Spleen (tissue), 11 donors: Measurements from ENCODE around the gene LRP3. TPM values are rescaled to one million over a fixed set of nuclear protein-coding genes. Genes with fewer than 3 reads are reported as not detected.

Source experiments
- DNase-seq: peaks from one replicate; pipeline ENCODE4 v3.0.0-alpha.2; 2020
- H3K27ac ChIP-seq, 8 donors: fragments of 200-600 bp; sonication (generic) in 7 of 8; 1 replicate in 4 of 8; 2 replicates in 4 of 8; pipeline versions ENCODE4 v1.5.0 to v1.8.0; 2016 to 2021; ENCODE audit warnings: inconsistent platforms in 4 of 8, mild to moderate bottlenecking in 4 of 8, moderate library complexity in 1 of 8
- H3K27me3 ChIP-seq, 7 donors: fragments of 200-600 bp; sonication (generic) in 6 of 7; replicated peaks in 1 of 7; 1 replicate in 4 of 7; 2 replicates in 3 of 7; pipeline versions ENCODE4 v1.5.0 to v1.8.0; 2016 to 2021; ENCODE audit warnings: inconsistent platforms in 3 of 7, mild to moderate bottlenecking in 1 of 7
- H3K36me3 ChIP-seq, 6 donors: fragments of 200-600 bp; sonication (generic) in 5 of 6; 1 replicate in 4 of 6; 2 replicates in 2 of 6; pipeline versions ENCODE4 v1.5.0 to v1.8.0; 2016 to 2021; ENCODE audit warnings: inconsistent platforms in 2 of 6
- H3K4me1 ChIP-seq, 6 donors: fragments of 200-600 bp; sonication (generic) in 5 of 6; 1 replicate in 3 of 6; 2 replicates in 3 of 6; pipeline versions ENCODE4 v1.5.0 to v1.8.0; 2016 to 2021; ENCODE audit warnings: inconsistent platforms in 3 of 6
- H3K4me3 ChIP-seq, 8 donors: fragments of 200-600 bp; sonication (generic) in 7 of 8; 1 replicate in 4 of 8; 2 replicates in 4 of 8; pipeline versions ENCODE4 v1.5.0 to v1.8.0; 2016 to 2021; ENCODE audit warnings: inconsistent platforms in 4 of 8, mild to moderate bottlenecking in 4 of 8, moderate library complexity in 2 of 8
- H3K9me3 ChIP-seq, 8 donors: fragments of 200-600 bp; sonication (generic) in 7 of 8; 1 replicate in 4 of 8; 2 replicates in 4 of 8; pipeline versions ENCODE4 v1.5.0 to v1.8.0; 2016 to 2021; ENCODE audit warnings: inconsistent platforms in 4 of 8
- POLR2A ChIP-seq, 3 donors: fragments of 450-650 bp; IDR thresholded peaks; one replicate each; pipeline ENCODE4 v1.5.1; 2017; ENCODE audit warnings: antibody characterized with exemption in 3 of 3, mild to moderate bottlenecking in 1 of 3
- POLR2AphosphoS5 ChIP-seq, 3 donors: sonication (generic); formaldehyde crosslinking; IDR thresholded peaks; one replicate each; pipeline ENCODE4 v1.5.1; 2017; ENCODE audit warnings: antibody characterized with exemption in 3 of 3
- WGBS, 5 donors: extraction: QIAGEN DNeasy Blood & Tissue Kit in 3 of 5; methylation state at CpG; one replicate each; pipeline versions ENCODE4 v1.1.5 to v1.1.7; 2013 to 2018; 5-methylcytosine and 5-hydroxymethylcytosine counted together
- intact Hi-C: fragments of 100-400 bp; cut with DNase I; formaldehyde crosslinking; loops from one replicate; pipeline ENCODE4 v1.15.0; 2023; ENCODE audit warnings: low total_unique reads
- polyA plus RNA-seq, 3 donors: library from polyadenylated mRNA; stranded (reverse); fragments of 200-250 nt; gene quantifications; one replicate each; pipeline ENCODE4 v1.2.1, GENCODE V29; 2013
- total RNA-seq, 7 donors: library from RNA; depleted of rRNA in 3 of 7; stranded (reverse); fragments of >200 nt in 3 of 7; fragmentation: NEBNext Ultra II Directional in 4 of 7; extraction: Animal tissue kit (Norgen Biotek cat#: 25700) in 4 of 7; gene quantifications; one replicate each; pipeline versions ENCODE4 v1.1.0 to v1.2.1, GENCODE V29; 2016 to 2021
- TF ChIP-seq, protein P1 (sequence below), 11 experiments: fragments of 200-600 bp in 7 of 11; fragments of 450-650 bp in 4 of 11; sonication (generic) in 4 of 11; IDR thresholded peaks in 8 of 11; conservative IDR thresholded peaks in 3 of 11; 1 replicate in 7 of 11; 2 replicates in 4 of 11; pipeline versions ENCODE4 v1.4.0 to v1.8.0; 2016 to 2021; ENCODE audit warnings: antibody characterized with exemption in 11 of 11, inconsistent platforms in 4 of 11, mild to moderate bottlenecking in 1 of 11
- donor health status: healthy with polysubstance abuse.
- donor health status: DM: no; HTN: no; CAD: no; lungs with moderate emphysema.
- donor health status: DM: no; HTN: no; CAD: no.
- donor health status: Bipolar disorder and iron deficiency.
- donor health status: healthy.
- donor health status: DM: no; HTN: no; CAD: no.
- donor health status: DM: yes; HTN: yes; CAD: no.

The LRP3 gene
- total and polyA plus RNA-seq, 10 donors = 1.4 to 12.8 (median 8.2) TPM

DNA sequence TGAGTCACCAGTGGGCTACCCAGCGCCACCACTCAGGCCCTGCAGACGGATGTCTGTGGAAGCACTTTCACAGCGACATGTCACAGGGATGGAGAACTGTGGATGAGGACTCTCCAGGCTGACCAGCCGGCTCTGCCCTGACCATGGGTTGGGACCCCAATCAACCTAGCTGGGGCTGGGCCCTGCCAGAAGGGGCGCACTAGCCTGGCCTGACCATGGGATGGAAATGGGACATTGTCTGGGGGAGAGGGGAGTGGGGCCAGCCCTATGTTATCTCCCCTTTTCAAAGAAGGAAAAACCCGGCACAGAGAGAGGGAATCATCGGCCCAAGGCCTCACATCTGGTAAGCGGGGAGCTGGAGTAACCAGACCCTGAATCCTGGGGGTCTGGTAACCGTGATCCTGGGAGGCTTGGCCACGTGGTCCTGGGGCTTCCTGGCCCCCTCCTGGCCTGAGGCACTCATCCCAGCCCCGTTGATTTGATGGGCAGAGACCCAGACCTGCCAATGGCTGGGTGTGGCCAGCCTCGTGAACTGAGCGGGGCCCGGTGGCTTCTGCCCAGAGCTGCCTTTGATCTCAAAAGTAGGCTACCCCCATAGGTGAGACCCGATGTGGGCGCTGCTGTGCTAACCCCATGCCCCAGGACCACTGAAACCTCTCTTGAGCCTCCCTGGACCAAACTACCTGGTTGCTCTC, 42.7 kb downstream of the LRP3 start:
- peaks cover 0 to 43% (median 6%) of the 10 kb centered on the region in 7 donors for H3K27me3 ChIP-seq
- WGBS, 5 donors = 80 to 98% (median 86%) methylated on average over 7 to 16 of the region's 16 CpGs
- TF ChIP-seq POLR2A (IDR thresholded peaks at IDR 0.05) = no peak
- no peak for TF ChIP-seq POLR2AphosphoS5 (IDR thresholded peaks at IDR 0.05)
- TF ChIP-seq, protein P1, sequence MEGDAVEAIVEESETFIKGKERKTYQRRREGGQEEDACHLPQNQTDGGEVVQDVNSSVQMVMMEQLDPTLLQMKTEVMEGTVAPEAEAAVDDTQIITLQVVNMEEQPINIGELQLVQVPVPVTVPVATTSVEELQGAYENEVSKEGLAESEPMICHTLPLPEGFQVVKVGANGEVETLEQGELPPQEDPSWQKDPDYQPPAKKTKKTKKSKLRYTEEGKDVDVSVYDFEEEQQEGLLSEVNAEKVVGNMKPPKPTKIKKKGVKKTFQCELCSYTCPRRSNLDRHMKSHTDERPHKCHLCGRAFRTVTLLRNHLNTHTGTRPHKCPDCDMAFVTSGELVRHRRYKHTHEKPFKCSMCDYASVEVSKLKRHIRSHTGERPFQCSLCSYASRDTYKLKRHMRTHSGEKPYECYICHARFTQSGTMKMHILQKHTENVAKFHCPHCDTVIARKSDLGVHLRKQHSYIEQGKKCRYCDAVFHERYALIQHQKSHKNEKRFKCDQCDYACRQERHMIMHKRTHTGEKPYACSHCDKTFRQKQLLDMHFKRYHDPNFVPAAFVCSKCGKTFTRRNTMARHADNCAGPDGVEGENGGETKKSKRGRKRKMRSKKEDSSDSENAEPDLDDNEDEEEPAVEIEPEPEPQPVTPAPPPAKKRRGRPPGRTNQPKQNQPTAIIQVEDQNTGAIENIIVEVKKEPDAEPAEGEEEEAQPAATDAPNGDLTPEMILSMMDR (IDR thresholded peaks at IDR 0.05 in 8 of 11, conservative IDR thresholded peaks at IDR 0.05 in 3 of 11) = no peak
- intact Hi-C loops = no loop called here
- H3K27ac ChIP-seq = no peak overlapping the region
- H3K36me3 ChIP-seq = no peaks in the 10 kb centered on the region
- H3K4me1 ChIP-seq = peaks cover 0 to 31% (median 15%) of the 10 kb centered on the region in 6 donors
- H3K4me3 ChIP-seq = no peak overlapping the region
- H3K9me3 ChIP-seq = no peaks in the 10 kb centered on the region
- peak; percentile 70 for DNase-seq

DNA sequence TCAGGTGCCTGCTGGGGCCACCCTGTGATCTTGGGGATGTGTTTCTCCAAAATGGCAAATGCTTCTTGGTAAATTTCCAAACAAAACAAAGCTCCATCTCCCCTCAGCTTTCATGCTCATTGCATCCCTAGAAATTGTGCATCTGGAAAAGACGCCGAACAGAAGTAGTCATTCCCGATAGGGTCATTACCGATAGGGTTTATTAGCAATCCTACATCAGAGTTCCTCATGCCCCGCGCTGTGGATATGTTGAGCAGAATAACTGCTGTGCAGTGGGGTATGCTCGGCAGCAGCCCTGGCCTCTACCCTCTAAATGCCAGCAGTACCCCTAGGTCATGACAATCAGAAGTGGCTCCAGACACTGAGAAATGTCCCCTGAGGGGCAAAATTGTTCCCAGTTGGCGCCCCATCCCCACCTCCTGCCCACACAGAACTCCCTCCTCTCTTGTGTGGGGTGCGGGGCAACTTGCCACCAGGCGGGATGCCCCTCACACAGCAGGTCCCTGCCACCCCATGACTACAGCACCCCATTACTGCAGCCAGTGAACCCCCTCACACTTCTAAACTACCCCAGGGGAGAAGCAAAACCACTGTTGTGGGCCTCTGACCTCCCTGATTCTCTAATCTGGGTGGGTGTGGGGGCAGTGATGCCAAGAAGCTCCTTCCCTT, 44.5 kb downstream of the LRP3 start:
- H3K36me3 ChIP-seq = no peaks in the 10 kb centered on the region
- intact Hi-C loops = no loop called here
- TF ChIP-seq POLR2AphosphoS5 (IDR thresholded peaks at IDR 0.05) = no peak
- TF ChIP-seq, protein P1 (IDR thresholded peaks at IDR 0.05 in 8 of 11, conservative IDR thresholded peaks at IDR 0.05 in 3 of 11) = no peak
- no peak for TF ChIP-seq POLR2A (IDR thresholded peaks at IDR 0.05)
- no peak overlapping the region for H3K27ac ChIP-seq
- no peak overlapping the region for H3K4me3 ChIP-seq
- DNase-seq = peak; percentile 31
- 87 to 94% (median 93%) methylated on average over 10 of the region's 10 CpGs for WGBS, 5 donors
- no peaks in the 10 kb centered on the region for H3K9me3 ChIP-seq
- H3K27me3 ChIP-seq = peaks cover 0 to 50% (median 6%) of the 10 kb centered on the region in 7 donors
- H3K4me1 ChIP-seq = peaks cover 0 to 36% (median 18%) of the 10 kb centered on the region in 6 donors

DNA sequence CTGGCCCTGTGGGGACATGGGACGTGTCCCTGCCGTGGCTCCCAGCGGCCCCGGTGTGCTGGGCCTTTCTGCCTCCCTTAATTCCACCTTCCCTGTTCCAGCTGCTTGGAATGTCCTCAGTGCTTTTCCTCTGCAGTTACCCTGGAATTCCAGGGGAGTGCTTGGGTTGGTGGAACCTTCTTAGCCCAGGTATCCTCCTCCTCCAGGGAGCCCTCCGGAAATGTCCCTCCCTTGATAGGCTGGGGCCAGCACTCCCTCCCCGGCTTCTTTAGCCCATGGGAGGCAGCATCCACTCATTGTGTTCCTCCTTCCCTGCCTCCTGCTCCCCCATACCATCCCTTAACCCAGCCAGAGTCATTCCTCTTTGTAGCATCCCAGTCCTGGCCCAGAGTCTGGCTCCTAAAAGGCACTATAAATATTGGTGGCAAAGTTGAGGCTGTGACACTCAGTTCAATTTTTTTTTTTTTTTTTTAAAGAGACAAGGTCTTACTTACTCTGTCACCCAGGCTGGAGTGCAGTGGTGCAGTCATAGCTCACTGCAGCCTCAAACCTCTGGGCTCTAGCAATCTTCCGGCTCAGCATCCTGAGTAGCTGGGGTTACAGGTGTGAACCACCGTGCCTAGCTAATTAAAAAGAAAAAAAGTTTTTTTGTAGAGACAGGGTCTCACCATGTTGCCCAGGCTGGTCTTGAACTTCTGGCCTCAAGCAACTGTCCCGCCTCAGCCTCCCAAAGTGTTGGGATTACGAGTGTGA, 45.3 kb downstream of the LRP3 start:
- 82 to 86% (median 82%) methylated on average over 10 of the region's 10 CpGs for WGBS, 5 donors
- Histone ChIP-seq H3K4me3 (no peak overlapping the region), H3K27me3 (peaks cover 0 to 42% (median 6%) of the 10 kb centered on the region in 7 donors), H3K9me3 (no peaks in the 10 kb centered on the region), H3K4me1 (peaks cover 0 to 36% (median 18%) of the 10 kb centered on the region in 6 donors), H3K36me3 (no peaks in the 10 kb centered on the region), H3K27ac (peak overlapping the region in 2 of 8 donors; percentile 30 to 42)
- intact Hi-C loops = no loop called here
- TF ChIP-seq, protein P1 (IDR thresholded peaks at IDR 0.05 in 8 of 11, conservative IDR thresholded peaks at IDR 0.05 in 3 of 11) = no peak
- TF ChIP-seq POLR2A (IDR thresholded peaks at IDR 0.05) (no peak), POLR2AphosphoS5 (IDR thresholded peaks at IDR 0.05) (no peak)
- DNase-seq = peak; percentile 37
